Progenitor cell of endocrine pancreas (in vitro differentiated cells): Measurements from ENCODE around the gene OR5B21. TPM values are rescaled to one million over a fixed set of nuclear protein-coding genes. Genes with fewer than 3 reads are reported as not detected.

Experiments used
- DNase-seq: peaks from one replicate; pipeline ENCODE4 v3.0.0; 2021; ENCODE audit warnings: low spot score; ENCODE audit not compliant: unreplicated experiment
- H3K27ac Mint-ChIP-seq: 2 replicates; pipeline ENCODE4 v1.8.0; 2021; ENCODE audit warnings: mild to moderate bottlenecking, moderate library complexity, mixed read lengths
- H3K27me3 Mint-ChIP-seq: 2 replicates; pipeline ENCODE4 v1.8.0; 2021; ENCODE audit warnings: mixed read lengths
- H3K36me3 Mint-ChIP-seq: 2 replicates; pipeline ENCODE4 v1.8.0; 2022; ENCODE audit warnings: mixed read lengths; ENCODE audit not compliant: insufficient read depth
- H3K4me1 Mint-ChIP-seq: 2 replicates; pipeline ENCODE4 v1.8.0; 2021; ENCODE audit warnings: low read depth, mixed read lengths
- H3K4me3 Mint-ChIP-seq: 2 replicates; pipeline ENCODE4 v1.8.0; 2021; ENCODE audit warnings: low read depth, mild to moderate bottlenecking, moderate library complexity, mixed read lengths
- H3K9me3 Mint-ChIP-seq: 2 replicates; pipeline ENCODE4 v1.8.0; 2021; ENCODE audit warnings: low read depth, mixed read lengths
- total RNA-seq: library from RNA; stranded (reverse); gene quantifications from 2 replicates; pipeline ENCODE4 v1.2.1, GENCODE V29; 2021
- TF ChIP-seq, protein P1 (sequence below): fragments of 200-600 bp; sonication (generic); IDR thresholded peaks from one replicate; pipeline ENCODE4 v1.5.0; 2021; ENCODE audit warnings: antibody characterized with exemption, mild to moderate bottlenecking; ENCODE audit not compliant: unreplicated experiment

Gene OR5B21
- total RNA-seq, 1 donor from 2014 or later = not detected

DNA sequence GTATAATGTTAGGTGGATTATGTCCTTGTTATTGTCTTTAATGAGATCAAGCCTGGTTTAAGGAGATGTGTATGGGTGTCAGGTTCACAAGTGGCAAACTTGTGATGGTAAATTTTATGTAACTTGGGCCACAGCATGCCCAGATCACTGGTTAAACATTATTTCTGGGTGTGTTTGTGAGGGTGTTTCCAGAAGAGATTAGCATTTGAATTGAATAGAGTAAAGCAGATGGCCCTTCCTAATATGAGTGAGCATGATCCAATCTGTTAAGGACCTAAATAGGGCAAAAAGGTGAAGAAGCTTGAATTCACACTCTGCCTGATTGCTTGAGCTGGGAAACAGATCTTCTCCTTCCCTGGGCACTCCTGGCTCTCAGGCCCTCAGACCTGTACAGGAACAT is 20.7 kb downstream of the OR5B21 start:
- Mint-ChIP-seq H3K27ac (no peak overlapping the region), H3K36me3 (no peaks in the 10 kb centered on the region), H3K9me3 (no peaks in the 10 kb centered on the region), H3K4me3 (no peak overlapping the region), H3K27me3 (no peaks in the 10 kb centered on the region), H3K4me1 (no peaks in the 10 kb centered on the region)
- TF ChIP-seq, protein P1, sequence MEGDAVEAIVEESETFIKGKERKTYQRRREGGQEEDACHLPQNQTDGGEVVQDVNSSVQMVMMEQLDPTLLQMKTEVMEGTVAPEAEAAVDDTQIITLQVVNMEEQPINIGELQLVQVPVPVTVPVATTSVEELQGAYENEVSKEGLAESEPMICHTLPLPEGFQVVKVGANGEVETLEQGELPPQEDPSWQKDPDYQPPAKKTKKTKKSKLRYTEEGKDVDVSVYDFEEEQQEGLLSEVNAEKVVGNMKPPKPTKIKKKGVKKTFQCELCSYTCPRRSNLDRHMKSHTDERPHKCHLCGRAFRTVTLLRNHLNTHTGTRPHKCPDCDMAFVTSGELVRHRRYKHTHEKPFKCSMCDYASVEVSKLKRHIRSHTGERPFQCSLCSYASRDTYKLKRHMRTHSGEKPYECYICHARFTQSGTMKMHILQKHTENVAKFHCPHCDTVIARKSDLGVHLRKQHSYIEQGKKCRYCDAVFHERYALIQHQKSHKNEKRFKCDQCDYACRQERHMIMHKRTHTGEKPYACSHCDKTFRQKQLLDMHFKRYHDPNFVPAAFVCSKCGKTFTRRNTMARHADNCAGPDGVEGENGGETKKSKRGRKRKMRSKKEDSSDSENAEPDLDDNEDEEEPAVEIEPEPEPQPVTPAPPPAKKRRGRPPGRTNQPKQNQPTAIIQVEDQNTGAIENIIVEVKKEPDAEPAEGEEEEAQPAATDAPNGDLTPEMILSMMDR = no peak
- no peak for DNase-seq

DNA sequence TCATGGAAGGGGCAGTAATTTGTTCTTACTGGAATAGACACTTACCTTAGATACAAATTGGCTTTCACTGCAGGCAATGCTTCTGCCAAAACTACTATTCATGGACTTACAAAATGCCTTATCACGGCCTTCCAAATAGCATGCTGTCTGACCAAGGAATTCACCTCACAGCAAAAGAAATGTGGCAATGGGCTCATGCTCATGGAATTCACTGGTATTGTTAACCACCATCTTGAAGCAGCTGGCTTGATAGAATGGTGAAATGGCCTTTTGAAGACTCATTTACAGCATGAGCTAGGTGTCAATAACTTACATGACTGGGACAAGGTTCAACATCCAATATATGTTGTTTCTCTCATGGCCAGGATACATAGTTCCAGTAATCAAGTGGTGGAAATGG is 21.9 kb downstream of the OR5B21 start:
- Mint-ChIP-seq H3K4me1 (no peaks in the 10 kb centered on the region), H3K36me3 (no peaks in the 10 kb centered on the region), H3K27ac (no peak overlapping the region), H3K4me3 (no peak overlapping the region), H3K27me3 (no peaks in the 10 kb centered on the region), H3K9me3 (no peaks in the 10 kb centered on the region)
- no peak for DNase-seq
- TF ChIP-seq, protein P1 = no peak

DNA sequence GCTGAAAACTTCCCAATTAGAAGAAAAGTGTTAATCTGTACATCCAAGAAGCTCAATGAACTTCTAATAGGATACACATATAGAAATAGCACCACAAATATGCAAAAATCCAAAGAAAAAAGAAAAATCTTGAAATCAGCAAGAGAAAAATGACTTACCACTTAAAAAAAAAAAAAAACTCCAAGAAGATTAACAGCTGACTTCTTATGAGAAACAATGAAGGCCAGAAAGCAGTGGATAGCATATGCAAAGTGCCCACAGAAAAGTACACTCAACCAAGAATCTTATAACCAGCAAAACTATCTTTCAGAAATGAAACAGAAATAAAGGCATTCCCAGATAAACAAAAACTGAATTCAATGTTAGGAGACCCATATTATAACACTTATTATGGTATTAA is 36.0 kb downstream of the OR5B21 start:
- Mint-ChIP-seq H3K4me3 (no peak overlapping the region), H3K27ac (no peak overlapping the region), H3K36me3 (peaks cover 2% of the 10 kb centered on the region), H3K27me3 (no peaks in the 10 kb centered on the region), H3K4me1 (no peaks in the 10 kb centered on the region), H3K9me3 (peaks cover 29% of the 10 kb centered on the region)
- TF ChIP-seq, protein P1 = no peak
- no peak for DNase-seq

DNA sequence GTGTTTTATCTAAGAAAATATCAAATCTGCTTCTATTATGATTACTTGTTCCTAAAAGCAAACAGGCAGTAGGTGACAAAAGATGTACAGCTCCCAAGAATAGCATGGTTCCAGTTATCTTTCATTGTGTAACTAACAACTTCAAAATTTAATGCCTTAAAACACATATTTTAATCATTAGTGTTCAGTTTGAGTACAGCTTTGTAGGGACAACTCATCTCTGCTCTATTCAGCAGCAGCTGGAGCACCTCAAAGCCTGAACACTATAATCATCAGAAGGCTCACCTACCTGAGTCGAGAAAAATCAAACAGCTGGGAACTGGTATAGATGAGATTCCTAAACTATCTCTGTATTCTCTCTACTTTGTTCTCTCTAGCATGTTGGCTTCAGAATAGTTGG is 41.6 kb downstream of the OR5B21 start:
- H3K9me3 Mint-ChIP-seq = peaks cover 6% of the 10 kb centered on the region

DNA sequence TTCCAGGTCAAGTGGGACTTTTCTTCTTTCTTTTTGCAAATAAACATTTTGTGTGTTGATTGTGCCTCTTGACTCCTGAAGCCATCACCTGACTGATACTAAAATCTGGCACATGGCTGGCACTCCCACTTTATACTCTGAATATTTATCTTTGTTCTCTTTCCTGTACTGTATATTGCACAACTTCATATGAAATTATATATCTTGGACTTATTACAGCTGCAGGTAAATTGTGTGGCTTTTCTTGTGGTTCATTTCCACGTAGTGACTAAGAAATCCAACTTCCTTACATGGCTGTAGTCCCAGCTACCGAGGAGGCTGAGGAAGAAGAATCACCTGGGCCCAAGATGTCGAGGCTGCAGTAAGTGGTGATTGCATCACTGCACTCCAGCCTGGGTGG is 42.2 kb downstream of the OR5B21 start:
- TF ChIP-seq, protein P1 = no peak
- H3K4me3 Mint-ChIP-seq = no peak overlapping the region
- H3K27me3 Mint-ChIP-seq = no peaks in the 10 kb centered on the region
- no peaks in the 10 kb centered on the region for H3K36me3 Mint-ChIP-seq
- H3K9me3 Mint-ChIP-seq = peaks cover 6% of the 10 kb centered on the region
- H3K27ac Mint-ChIP-seq = no peak overlapping the region
- H3K4me1 Mint-ChIP-seq = no peaks in the 10 kb centered on the region
- DNase-seq = no peak

More for the DNA sequence above, 41.6 kb downstream of the OR5B21 start:
- H3K27ac Mint-ChIP-seq = no peak overlapping the region
- no peaks in the 10 kb centered on the region for H3K4me1 Mint-ChIP-seq
- no peaks in the 10 kb centered on the region for H3K27me3 Mint-ChIP-seq
- no peaks in the 10 kb centered on the region for H3K36me3 Mint-ChIP-seq
- TF ChIP-seq, protein P1 = no peak
- no peak overlapping the region for H3K4me3 Mint-ChIP-seq
- no peak for DNase-seq

Other genes with a start within 250 kb of the OR5B21 start
- gene OR10W1, start 239.8 kb downstream of the OR5B21 start, total RNA-seq = not detected in 2 replicates
- gene OR5B17, start 149.0 kb downstream of the OR5B21 start, total RNA-seq = not detected in 2 replicates
- gene OR5B3, start 101.2 kb downstream of the OR5B21 start, total RNA-seq = not detected in 2 replicates
- gene OR5B2, start 80.0 kb downstream of the OR5B21 start, total RNA-seq = not detected in 2 replicates
- gene OR5B12, start 65.9 kb downstream of the OR5B21 start, total RNA-seq = not detected in 2 replicates
- 6.5 and 6.6 TPM in 2 replicates for gene LPXN, start 67.8 kb upstream of the OR5B21 start, total RNA-seq
- gene ZFP91, start 71.0 kb upstream of the OR5B21 start, total RNA-seq = 48.3 and 51.2 TPM in 2 replicates
- 3.9 and 4.3 TPM in 2 replicates for gene CNTF, start 114.6 kb upstream of the OR5B21 start, total RNA-seq
- not detected in 2 replicates for gene GLYAT, start 223.8 kb upstream of the OR5B21 start, total RNA-seq